ENCODE measurements around the gene TUBGCP3.
"Not testable (repeated sequence)": the region's sequence is repeated elsewhere in the genome, so short reads cannot be mapped to it uniquely, and the experiment has no call there.

TUBGCP3 gene

GRCh38 chr13:112576768-112577167 lies 11.2 kb downstream of the TUBGCP3 start:
- no peak for DNase-seq (ENCODE audit: low read depth, low spot score)

GRCh38 chr13:112576191-112576590 lies 11.8 kb downstream of the TUBGCP3 start:
- DNase-seq (ENCODE audit: low read depth, low spot score) = no peak

GRCh38 chr13:112575675-112576074 lies 12.3 kb downstream of the TUBGCP3 start:
- no peak for DNase-seq (ENCODE audit: low read depth, low spot score)

- no peak for DNase-seq (ENCODE audit: low read depth, low spot score)
Observed at GRCh38 chr13:112574834-112575613, 12.9 kb downstream of the TUBGCP3 start.

- DNase-seq (ENCODE audit: low read depth, low spot score) = no peak
Observed at GRCh38 chr13:112574416-112574815, 13.5 kb downstream of the TUBGCP3 start.

GRCh38 chr13:112573710-112574109 lies 14.2 kb downstream of the TUBGCP3 start:
- DNase-seq (ENCODE audit: low read depth, low spot score) = no peak

GRCh38 chr13:112572366-112572765 lies 15.6 kb downstream of the TUBGCP3 start:
- DNase-seq (ENCODE audit: low read depth, low spot score) = no peak

GRCh38 chr13:112569821-112570220 lies 18.1 kb downstream of the TUBGCP3 start:
- no peak for DNase-seq (ENCODE audit: low read depth, low spot score)

- no peak for DNase-seq (ENCODE audit: low read depth, low spot score)
Observed at GRCh38 chr13:112567161-112567862, 20.6 kb downstream of the TUBGCP3 start.

GRCh38 chr13:112562786-112563383 lies 25.1 kb downstream of the TUBGCP3 start:
- DNase-seq (ENCODE audit: low read depth, low spot score) = no peak

- DNase-seq (ENCODE audit: low read depth, low spot score) = no peak
Observed at GRCh38 chr13:112562254-112562653, 25.7 kb downstream of the TUBGCP3 start.

- DNase-seq (ENCODE audit: low read depth, low spot score) = no peak
Observed at GRCh38 chr13:112561478-112561877, 26.5 kb downstream of the TUBGCP3 start.

- no peak for DNase-seq (ENCODE audit: low read depth, low spot score)
Observed at GRCh38 chr13:112558696-112559418, 29.1 kb downstream of the TUBGCP3 start.

GRCh38 chr13:112556600-112556999 lies 31.4 kb downstream of the TUBGCP3 start:
- DNase-seq (ENCODE audit: low read depth, low spot score) = no peak

- DNase-seq (ENCODE audit: low read depth, low spot score) = no peak
Observed at GRCh38 chr13:112554214-112554850, 33.6 kb downstream of the TUBGCP3 start.

GRCh38 chr13:112548975-112549374 lies 39.0 kb downstream of the TUBGCP3 start:
- not testable (repeated sequence) for DNase-seq (ENCODE audit: low read depth, low spot score)

GRCh38 chr13:112545856-112546255 lies 42.1 kb downstream of the TUBGCP3 start:
- no peak for DNase-seq (ENCODE audit: low read depth, low spot score)

GRCh38 chr13:112532837-112533745 lies 54.9 kb downstream of the TUBGCP3 start:
- no peak for DNase-seq (ENCODE audit: low read depth, low spot score)

GRCh38 chr13:112531263-112531794 lies 56.6 kb downstream of the TUBGCP3 start:
- DNase-seq (ENCODE audit: low read depth, low spot score) = no peak

- no peak for DNase-seq (ENCODE audit: low read depth, low spot score)
Observed at GRCh38 chr13:112530861-112531260, 57.1 kb downstream of the TUBGCP3 start.

Data from activated naive CD8-positive, alpha-beta T cell treated with anti-CD3 and anti-CD28 coated beads, Interleukin-2, amount 50 U/mL, for 16 hours (primary cell).